ENCODE measurements around the gene SPAST.

- no peak for TF ChIP-seq CTCF (conservative IDR thresholded peaks at IDR 0.05)
- TF ChIP-seq ZFX (IDR thresholded peaks at IDR 0.05): no peak
These were observed 19.8 kb upstream of the SPAST start for GRCh38 chr2:32043561-32043960.

All from C4-2B (cell line).